NB4 (cell line): ENCODE measurements around the gene DTHD1.

ENCODE experiments used
- CTCF ChIP-seq: IDR thresholded peaks from one replicate; pipeline ENCODE4 v1.5.1; 2012; ENCODE audit warnings: low read depth, low read length
- MAX ChIP-seq: IDR thresholded peaks from 2 replicates; pipeline ENCODE4 v1.6.1; 2011; ENCODE audit warnings: low read depth, low read length

- no peak for TF ChIP-seq CTCF
- no peak for TF ChIP-seq MAX
These were observed 111.5 kb downstream of the DTHD1 start for GRCh38 chr4:36392916-36393315.
